Limb (tissue), 2 donors: ENCODE results near the gene STAM.
"Not testable (repeated sequence)": the region's sequence is repeated elsewhere in the genome, so short reads cannot be mapped to it uniquely, and the experiment has no call there.

Experiments
- DNase-seq, 2 donors: peaks; one replicate each; pipeline ENCODE4 v3.0.0-alpha.2; 2016; ENCODE audit errors: extremely low spot score in 2 of 2

STAM gene

DNA sequence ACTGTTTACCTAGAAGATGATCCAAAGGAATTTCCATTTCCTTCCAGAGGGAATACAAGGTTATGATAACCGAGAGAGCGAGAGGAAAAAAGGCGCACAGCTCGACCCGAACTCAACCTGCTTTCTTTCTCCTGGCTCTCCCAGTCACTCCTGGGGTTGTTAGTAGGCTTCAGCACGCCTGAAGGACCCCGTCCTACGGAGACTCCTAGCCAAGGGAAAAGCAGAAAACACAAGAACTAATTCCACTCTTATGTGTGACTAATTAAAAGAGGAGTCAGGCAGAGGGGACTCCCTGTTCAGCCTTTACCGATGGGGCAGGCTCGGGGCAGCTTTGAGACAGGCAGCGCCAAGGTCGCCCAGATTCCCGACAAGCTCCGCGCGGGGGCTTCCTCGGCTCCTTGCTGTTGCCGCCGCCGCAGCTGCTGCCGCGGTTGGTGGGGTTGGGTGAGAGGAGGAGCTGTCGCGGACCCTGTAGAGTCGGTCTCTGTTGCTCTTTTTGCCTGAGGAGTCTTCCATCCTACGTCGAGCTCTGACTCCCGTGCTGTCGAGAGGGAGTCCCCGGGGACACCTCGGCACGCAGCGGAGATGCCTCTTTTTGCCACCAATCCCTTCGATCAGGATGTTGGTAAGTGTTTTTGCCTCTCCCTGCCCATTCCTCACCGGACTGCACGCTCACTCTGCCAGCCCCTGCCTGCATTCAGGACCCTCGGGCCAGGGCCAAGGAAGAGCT, at the start of gene STAM:
TSS of gene STAM (plus strand) at position 397 of the 730 bp plus-strand sequence. CDS start at position 586, 189 bp downstream.
- peak; percentile 94 to 96 for DNase-seq

DNA sequence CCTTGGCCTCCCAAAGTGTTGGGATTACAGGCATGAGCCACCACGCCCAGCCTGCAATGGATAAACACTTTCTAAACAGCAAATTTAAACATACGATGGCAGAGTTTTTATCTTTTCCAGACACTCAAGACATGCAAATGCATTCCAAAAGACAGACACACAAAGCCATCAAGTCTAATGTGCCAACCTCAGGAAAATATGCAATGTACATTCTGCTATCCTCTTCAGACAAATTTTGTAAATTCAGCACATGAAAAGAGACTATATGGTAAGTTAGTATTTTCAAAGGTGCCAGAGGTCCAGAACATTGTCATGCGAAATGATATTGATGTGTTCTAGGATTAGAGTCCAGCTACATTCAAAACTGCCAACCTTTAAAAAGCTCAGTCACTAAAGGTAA, 46.6 kb upstream of the STAM start:
- DNase-seq: no peak

DNA sequence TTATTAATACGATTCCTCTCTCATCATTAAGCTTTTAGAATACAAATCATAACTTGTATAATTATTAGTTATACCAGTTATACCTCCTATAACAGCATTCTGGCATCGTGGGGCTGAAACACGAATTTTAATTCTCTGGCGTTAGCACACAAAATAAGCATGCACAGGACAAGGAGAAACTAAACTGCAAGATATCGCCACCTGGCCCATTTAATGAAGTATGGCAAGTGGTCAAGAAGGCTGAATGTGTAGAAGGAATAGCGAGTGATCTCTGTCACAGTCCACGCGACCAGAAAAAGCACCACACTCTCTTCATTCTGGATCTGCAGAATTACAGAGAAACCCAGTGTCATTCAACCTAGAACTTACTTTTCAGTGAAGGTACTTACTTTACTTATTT, 44.9 kb upstream of the STAM start:
- no peak for DNase-seq

DNA sequence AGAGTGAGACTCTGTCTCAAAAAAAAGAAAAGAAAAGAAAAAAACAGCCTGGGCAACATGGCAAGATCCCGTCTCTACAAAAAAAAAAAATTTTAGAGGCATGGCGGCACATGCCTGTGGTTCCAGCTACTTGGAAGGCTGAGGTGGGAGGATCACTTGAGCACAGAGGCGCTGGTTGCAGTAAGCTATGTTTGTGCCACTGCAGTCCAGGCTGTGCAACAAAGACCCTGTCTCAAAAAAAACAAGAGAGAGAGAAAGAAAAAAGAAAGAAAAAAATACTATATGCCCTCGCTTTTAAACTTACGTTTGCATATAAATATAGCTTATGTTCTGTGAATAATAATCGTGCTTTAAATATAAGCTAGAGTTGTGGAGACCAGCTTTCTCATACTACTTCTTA, 38.0 kb upstream of the STAM start:
- DNase-seq: no peak

- no peak for DNase-seq
These were observed 37.4 kb upstream of the STAM start for GRCh38 chr10:17606547-17607040.

GRCh38 chr10:17607060-17607459, 36.9 kb upstream of the STAM start:
- DNase-seq: no peak

DNA sequence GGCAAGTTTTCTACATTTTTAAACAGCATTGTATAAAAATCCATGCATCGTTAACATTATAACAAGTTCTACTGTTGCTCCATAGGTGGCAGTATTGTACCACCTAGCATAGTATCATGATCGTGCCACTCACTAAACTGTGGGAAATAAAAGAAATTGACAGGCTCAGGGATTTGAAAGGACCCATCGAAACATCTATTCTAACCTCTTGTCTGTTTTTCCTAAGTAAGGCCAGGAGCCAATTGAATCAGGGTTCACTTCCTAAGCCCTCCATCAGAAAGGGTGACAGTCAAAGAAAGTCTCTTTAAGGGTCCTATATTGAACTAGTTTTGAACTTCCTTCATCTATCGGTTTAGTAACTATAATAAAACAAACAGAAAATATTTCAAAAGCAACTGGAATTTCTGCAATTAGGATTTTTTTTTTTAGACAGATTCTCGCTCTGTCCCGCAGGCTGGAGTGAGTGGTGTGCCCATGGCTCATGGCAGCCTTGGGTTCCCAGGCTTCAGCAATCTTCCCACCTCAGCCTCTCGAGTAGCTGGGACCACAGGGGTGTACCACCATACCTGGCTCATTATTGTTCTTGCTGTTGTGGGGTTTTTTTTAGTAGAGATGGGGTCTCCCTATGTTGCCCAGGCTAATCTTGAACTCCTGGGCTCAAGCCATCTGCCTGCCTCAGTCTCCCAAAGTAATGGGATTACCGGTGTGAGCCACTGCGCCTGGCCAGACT, 36.2 kb upstream of the STAM start:
- DNase-seq: peak in 1 of 2 donors; percentile 58

GRCh38 chr10:17609523-17610079, 34.4 kb upstream of the STAM start:
- DNase-seq: no peak

- peak; percentile 16 to 69 for DNase-seq
These were observed 27.4 kb upstream of the STAM start for GRCh38 chr10:17616403-17617030.

GRCh38 chr10:17617031-17617911, 26.7 kb upstream of the STAM start, which contains the start of gene HACD1:
TSS of gene HACD1 (minus strand) at chr10:17617374. CDS start at chr10:17617339, 35 bp downstream.
- DNase-seq: peak; percentile 15 to 81

GRCh38 chr10:17622061-17622460, 21.9 kb upstream of the STAM start:
- no peak for DNase-seq

DNA sequence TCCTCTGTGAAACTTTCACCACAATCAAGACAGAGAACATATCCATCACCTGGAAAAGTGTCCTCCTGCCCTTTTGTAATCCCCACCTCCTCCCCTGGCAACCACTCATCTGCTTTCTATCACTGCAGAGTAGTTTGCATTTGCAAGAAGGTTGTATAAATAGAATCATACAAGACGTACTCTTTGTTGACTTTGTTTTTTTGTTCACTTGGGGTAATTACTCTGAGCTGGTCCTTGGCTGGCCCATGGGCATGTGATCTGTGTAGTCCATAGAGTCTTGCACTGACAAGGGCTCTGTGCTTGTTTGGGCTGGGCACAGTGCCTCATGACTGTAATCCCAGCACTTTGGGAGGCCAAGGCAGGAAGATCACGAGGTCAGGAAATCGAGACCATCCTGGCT, 19.0 kb upstream of the STAM start:
- no peak for DNase-seq

- no peak for DNase-seq
These were observed 17.3 kb upstream of the STAM start for GRCh38 chr10:17626656-17627055.

GRCh38 chr10:17632590-17632989, 11.4 kb upstream of the STAM start:
- not testable (repeated sequence) for DNase-seq

- no peak for DNase-seq
These were observed 10.6 kb upstream of the STAM start for GRCh38 chr10:17633353-17633752.

- no peak for DNase-seq
These were observed 6.1 kb upstream of the STAM start for GRCh38 chr10:17637869-17638268.

DNA sequence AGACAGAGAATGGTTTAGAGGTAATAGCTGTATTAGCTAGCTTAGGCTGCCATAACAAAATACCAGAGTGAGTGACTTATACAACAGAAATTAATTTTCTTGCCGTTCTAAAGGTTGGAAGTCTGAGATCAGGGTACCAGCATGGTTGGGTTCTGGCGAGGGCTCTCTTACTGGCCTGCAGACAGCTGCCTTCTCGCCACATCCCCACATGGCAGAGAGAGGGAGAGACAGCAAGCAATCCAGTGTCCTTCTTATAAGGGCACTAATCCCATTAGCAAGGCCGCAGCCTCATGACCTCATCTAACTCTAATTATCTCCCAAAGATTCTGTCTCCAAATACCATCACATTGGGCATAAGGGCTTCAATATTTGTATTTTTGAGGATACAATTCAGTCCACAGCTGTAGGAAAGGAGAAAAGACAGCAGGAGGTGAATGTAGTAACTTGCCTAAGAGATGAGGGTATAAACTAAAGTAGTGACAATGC, 3.6 kb upstream of the STAM start:
- no peak for DNase-seq

GRCh38 chr10:17643339-17643754, 604 bp upstream of the STAM start:
- DNase-seq: no peak

DNA sequence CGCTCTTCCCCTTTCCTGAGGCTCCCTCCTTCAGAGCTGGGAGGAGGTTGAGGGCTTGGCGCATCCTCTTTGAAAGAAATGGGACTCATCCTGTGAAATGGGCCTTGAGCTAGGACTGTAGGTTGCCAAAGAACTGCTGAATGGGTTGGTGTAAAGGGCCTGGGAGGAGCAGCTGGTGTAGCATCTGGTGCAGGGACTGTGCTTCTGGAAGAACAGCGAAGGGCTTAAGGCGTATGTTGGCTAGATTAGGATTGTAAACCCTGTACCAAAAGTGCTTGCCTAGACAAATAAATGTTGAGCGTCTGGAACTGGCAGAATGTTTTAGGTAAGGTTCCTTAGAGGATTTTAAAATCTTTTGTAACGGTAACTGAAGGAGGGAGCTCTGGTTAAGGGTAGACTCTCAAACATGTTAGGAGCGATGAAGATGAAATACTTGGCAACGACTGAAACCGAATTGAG, 563 bp downstream of the STAM start:
- DNase-seq: peak in 1 of 2 donors; percentile 48

DNA sequence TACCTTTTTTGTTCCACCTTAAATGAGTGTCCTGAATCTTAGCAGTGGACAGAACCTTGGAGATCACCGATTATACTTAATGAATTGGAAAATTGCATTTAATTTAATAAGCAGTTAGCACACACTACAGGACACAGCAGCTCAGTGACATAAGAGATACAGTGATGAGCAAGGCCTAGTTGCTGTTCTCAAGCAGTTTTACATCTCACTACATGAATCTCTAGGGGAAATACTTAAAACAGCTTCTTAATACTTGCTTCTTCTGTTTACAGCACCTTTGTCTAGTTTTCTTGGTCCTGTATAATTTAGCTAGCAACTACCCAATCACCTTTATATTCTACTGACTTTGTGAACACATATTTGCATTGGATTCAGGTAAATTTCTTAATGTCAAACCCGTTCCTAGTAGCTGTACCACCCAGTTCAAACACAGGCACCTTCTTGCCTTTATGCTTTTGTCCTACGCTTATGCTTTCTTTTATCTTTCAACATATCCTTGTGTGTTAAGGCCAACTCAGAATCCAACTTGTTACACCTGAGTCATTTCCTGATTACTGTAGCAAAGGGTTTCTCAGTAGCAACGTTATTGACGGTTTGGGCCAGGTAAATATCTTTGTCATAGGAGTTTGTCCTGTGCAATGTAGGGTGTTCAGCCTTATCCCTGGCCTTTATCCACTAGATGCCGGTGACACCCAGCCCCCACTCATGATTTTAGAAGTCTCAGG, 1.8 kb downstream of the STAM start:
- DNase-seq: no peak
